Keratinocyte (primary cell): ENCODE results near the gene HORMAD2. TPM values are rescaled to one million over a fixed set of nuclear protein-coding genes. Genes with fewer than 3 reads are reported as not detected.

Experiments
- DNase-seq: peaks from one replicate; pipeline ENCODE4 v3.0.0-alpha.2; 2011; ENCODE audit warnings: low read depth, missing footprints, low spot score
- FAIRE-seq: peaks from 2 replicates; lab custom pipeline; 2011; peaks lifted over from hg19 to GRCh38; lab: Jason Lieb, UNC
- H2AFZ ChIP-seq: 2 replicates; pipeline ENCODE4 v1.6.0; 2012; ENCODE audit warnings: low read length, control low read depth, inconsistent platforms; ENCODE audit not compliant: control insufficient read depth
- H3K27ac ChIP-seq: 2 replicates; pipeline ENCODE4 v1.5.1; 2011; ENCODE audit warnings: low read length; ENCODE audit not compliant: control insufficient read depth, insufficient read depth
- H3K27me3 ChIP-seq: 3 replicates; pipeline ENCODE4 v1.6.0; 2011; ENCODE audit warnings: low read length; ENCODE audit not compliant: control insufficient read depth, insufficient read depth; ENCODE audit errors: extremely low read depth
- H3K36me3 ChIP-seq, 2 experiments: 2 replicates in 1 of 2; 3 replicates in 1 of 2; pipeline ENCODE4 v1.5.1; 2011; ENCODE audit warnings: low read length in 2 of 2, mild to moderate bottlenecking in 1 of 2; ENCODE audit not compliant: control insufficient read depth in 2 of 2, insufficient read depth in 2 of 2; ENCODE audit errors: extremely low read depth in 1 of 2
- H3K4me1 ChIP-seq: 3 replicates; pipeline ENCODE4 v1.5.1; 2011; ENCODE audit warnings: low read length; ENCODE audit not compliant: control insufficient read depth, insufficient read depth; ENCODE audit errors: extremely low read depth
- H3K4me2 ChIP-seq: 3 replicates; pipeline ENCODE4 v1.6.0; 2011; ENCODE audit warnings: low read depth, low read length; ENCODE audit not compliant: control insufficient read depth, insufficient read depth; ENCODE audit errors: extremely low read depth
- H3K4me3 ChIP-seq, 3 experiments: fragments of 200-600 bp in 1 of 3; sonication (generic) in 1 of 3; 2 replicates in 2 of 3; 3 replicates in 1 of 3; pipeline ENCODE4 v1.5.1; 2011 to 2016; ENCODE audit warnings: low read length in 3 of 3, mild to moderate bottlenecking in 3 of 3, control low read depth in 2 of 3, inconsistent platforms in 1 of 3, low read depth in 1 of 3, mixed read lengths in 1 of 3, mixed run types in 1 of 3, moderate library complexity in 1 of 3; ENCODE audit not compliant: control insufficient read depth in 2 of 3, insufficient read depth in 2 of 3; ENCODE audit errors: extremely low read depth in 1 of 3
- H3K79me2 ChIP-seq: 2 replicates; pipeline ENCODE4 v1.6.0; 2012; ENCODE audit warnings: low read length; ENCODE audit not compliant: control insufficient read depth, insufficient read depth
- H3K9ac ChIP-seq: 3 replicates; pipeline ENCODE4 v1.6.0; 2011; ENCODE audit warnings: low read length; ENCODE audit not compliant: control insufficient read depth, insufficient read depth; ENCODE audit errors: extremely low read depth
- H3K9me1 ChIP-seq: 3 replicates; pipeline ENCODE4 v1.6.0; 2011; ENCODE audit warnings: low read length; ENCODE audit not compliant: control insufficient read depth, insufficient read depth; ENCODE audit errors: extremely low read depth
- H3K9me3 ChIP-seq: 2 replicates; pipeline ENCODE4 v1.5.1; 2012; ENCODE audit warnings: low read depth, low read length; ENCODE audit not compliant: control insufficient read depth
- H4K20me1 ChIP-seq: 3 replicates; pipeline ENCODE4 v1.6.0; 2011; ENCODE audit warnings: low read length; ENCODE audit not compliant: control insufficient read depth, insufficient read depth; ENCODE audit errors: extremely low read depth
- EZH2 ChIP-seq: IDR thresholded peaks from one replicate; pipeline ENCODE4 v1.6.1; 2012; ENCODE audit warnings: inconsistent platforms, mild to moderate bottlenecking, low read length, moderate library complexity
- dilution Hi-C: fragments of 300-500 bp; cut with MboI; formaldehyde crosslinking; loops from one replicate; pipeline ENCODE4 v1.7.0; 2020; ENCODE audit warnings: low sequenced_read_pairs; ENCODE audit not compliant: extremely low pct_ligation_motif_present
- polyA plus RNA-seq, 5 experiments: library from polyadenylated mRNA; depleted of rRNA in 3 of 5; stranded (reverse) in 3 of 5; stranded (forward) in 1 of 5; unstranded in 1 of 5; fragments of >200 nt; gene quantifications; 1 replicate in 1 of 5; 2 replicates in 3 of 5; 3 replicates in 1 of 5; pipeline versions ENCODE4 v1.2.1 to v1.2.3, GENCODE V29; 2011 to 2012; ENCODE audit warnings: missing spikeins in 2 of 5, low read depth in 1 of 5, low replicate concordance in 1 of 5
- TF ChIP-seq, protein P1 (sequence below), 3 experiments: IDR thresholded peaks in 1 of 3; conservative IDR thresholded peaks in 1 of 3; optimal IDR thresholded peaks in 1 of 3; 2 replicates in 2 of 3; 3 replicates in 1 of 3; pipeline versions ENCODE3 to v1.5.1; 2011; ENCODE audit warnings: low read length in 3 of 3, mild to moderate bottlenecking in 3 of 3, moderate library complexity in 2 of 3, control low read depth in 1 of 3, inconsistent platforms in 1 of 3; ENCODE audit not compliant: insufficient read depth in 2 of 3; ENCODE audit errors: extremely low read depth in 1 of 3

Gene HORMAD2
- polyA plus RNA-seq, 1 donor (not counting 4 experiments of a cell fraction or from before 2014, with no cell fraction given) = not detected

DNA sequence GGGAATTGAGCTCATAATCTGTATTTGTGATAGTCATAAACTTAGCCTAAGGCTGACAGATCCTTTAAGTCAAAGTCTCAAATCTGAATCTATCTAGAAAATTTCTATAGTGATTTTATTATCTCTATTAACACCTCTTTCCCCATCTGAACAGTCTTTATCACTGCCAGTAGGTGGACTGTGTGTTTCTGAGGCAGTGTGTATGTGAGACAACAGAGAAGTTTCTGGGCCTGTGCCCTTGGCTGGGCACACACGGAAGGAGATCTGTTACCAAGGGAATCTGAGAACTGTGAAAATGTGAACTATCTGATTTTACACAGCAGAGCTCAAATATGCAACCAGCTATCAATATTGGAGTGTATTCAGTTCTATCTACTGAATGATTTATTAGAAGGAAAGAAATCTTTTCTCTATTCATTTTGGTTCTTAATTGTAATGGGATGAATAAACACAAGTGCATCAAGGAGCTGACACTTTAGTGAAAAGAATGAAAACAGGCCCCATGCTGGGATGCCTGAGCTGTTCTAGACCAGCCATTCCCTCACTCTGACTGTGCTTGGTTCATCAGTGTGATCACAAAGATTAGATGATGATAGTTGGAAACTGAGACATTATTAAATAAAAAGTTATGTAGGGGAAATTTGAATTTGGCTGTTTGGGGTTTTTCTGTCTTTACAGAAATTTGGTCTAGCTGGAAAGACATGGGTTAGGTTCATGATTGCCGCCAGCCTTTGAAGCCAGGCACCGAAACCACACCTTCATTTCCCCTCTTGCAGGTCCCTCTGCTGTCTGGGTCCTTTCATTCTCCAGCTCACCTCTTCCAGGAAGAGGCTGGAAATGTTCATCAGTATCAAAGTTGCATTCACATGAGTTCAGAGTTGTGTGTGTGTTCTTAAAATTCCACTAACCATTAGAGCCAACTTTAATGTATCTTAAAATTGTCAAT, 98.2 kb downstream of the HORMAD2 start:
- Histone ChIP-seq H3K9me1 (no peaks in the 10 kb centered on the region), H3K79me2 (no peaks in the 10 kb centered on the region), H3K9me3 (no peaks in the 10 kb centered on the region), H4K20me1 (no peaks in the 10 kb centered on the region), H3K27me3 (no peaks in the 10 kb centered on the region), H2AFZ (no peak overlapping the region), H3K4me3 (no peak overlapping the region), H3K36me3 (no peaks in the 10 kb centered on the region), H3K4me1 (peaks cover 13% of the 10 kb centered on the region), H3K9ac (no peak overlapping the region), H3K27ac (no peak overlapping the region), H3K4me2 (no peak overlapping the region)
- dilution Hi-C loops = no loop called here
- DNase-seq (no peak), FAIRE-seq (no peak)
- no peak for TF ChIP-seq EZH2
- TF ChIP-seq, protein P1, sequence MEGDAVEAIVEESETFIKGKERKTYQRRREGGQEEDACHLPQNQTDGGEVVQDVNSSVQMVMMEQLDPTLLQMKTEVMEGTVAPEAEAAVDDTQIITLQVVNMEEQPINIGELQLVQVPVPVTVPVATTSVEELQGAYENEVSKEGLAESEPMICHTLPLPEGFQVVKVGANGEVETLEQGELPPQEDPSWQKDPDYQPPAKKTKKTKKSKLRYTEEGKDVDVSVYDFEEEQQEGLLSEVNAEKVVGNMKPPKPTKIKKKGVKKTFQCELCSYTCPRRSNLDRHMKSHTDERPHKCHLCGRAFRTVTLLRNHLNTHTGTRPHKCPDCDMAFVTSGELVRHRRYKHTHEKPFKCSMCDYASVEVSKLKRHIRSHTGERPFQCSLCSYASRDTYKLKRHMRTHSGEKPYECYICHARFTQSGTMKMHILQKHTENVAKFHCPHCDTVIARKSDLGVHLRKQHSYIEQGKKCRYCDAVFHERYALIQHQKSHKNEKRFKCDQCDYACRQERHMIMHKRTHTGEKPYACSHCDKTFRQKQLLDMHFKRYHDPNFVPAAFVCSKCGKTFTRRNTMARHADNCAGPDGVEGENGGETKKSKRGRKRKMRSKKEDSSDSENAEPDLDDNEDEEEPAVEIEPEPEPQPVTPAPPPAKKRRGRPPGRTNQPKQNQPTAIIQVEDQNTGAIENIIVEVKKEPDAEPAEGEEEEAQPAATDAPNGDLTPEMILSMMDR (optimal IDR thresholded peaks at IDR 0.05 in 1 of 3, IDR thresholded peaks at IDR 0.05 in 1 of 3, conservative IDR thresholded peaks at IDR 0.05 in 1 of 3; ENCODE audit: extremely low read depth in 1 of 3, insufficient read depth in 2 of 3, low read length in 3 of 3) = no peak

DNA sequence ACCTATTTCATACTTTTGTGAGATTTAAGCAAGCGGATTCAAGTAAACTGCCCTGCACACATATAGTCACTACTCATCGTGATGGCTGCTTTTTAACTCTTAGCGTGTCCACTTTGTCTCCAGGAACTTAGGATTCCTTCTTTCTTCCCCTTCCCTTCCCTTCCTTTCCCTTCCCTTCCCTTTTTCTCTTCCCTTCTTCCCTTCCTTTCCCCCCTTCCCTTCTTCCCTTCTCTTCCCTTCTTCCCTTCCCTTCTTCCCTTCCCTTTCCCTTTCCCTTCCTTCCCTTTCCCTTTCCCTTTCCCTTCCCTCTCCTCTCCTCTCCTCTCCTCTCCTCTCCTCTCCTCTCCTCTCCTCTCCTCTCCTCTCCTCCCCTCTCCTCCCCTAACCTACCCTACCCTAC, 100.4 kb downstream of the HORMAD2 start:
- FAIRE-seq = no peak
- Histone ChIP-seq H3K79me2 (no peaks in the 10 kb centered on the region), H3K27ac (no peak overlapping the region), H3K4me1 (peaks cover 11% of the 10 kb centered on the region), H3K4me2 (no peak overlapping the region), H2AFZ (no peak overlapping the region), H3K36me3 (no peaks in the 10 kb centered on the region), H3K9ac (no peak overlapping the region), H3K9me3 (no peaks in the 10 kb centered on the region), H3K4me3 (no peak overlapping the region), H3K27me3 (no peaks in the 10 kb centered on the region), H3K9me1 (no peaks in the 10 kb centered on the region), H4K20me1 (no peaks in the 10 kb centered on the region)
- dilution Hi-C loops = no loop called here
- DNase-seq = no peak
- TF ChIP-seq, protein P1 (optimal IDR thresholded peaks at IDR 0.05 in 1 of 3, IDR thresholded peaks at IDR 0.05 in 1 of 3, conservative IDR thresholded peaks at IDR 0.05 in 1 of 3; ENCODE audit: extremely low read depth in 1 of 3, insufficient read depth in 2 of 3, low read length in 3 of 3) = no peak
- no peak for TF ChIP-seq EZH2
